ENCODE data around the gene RASD1.

DNA sequence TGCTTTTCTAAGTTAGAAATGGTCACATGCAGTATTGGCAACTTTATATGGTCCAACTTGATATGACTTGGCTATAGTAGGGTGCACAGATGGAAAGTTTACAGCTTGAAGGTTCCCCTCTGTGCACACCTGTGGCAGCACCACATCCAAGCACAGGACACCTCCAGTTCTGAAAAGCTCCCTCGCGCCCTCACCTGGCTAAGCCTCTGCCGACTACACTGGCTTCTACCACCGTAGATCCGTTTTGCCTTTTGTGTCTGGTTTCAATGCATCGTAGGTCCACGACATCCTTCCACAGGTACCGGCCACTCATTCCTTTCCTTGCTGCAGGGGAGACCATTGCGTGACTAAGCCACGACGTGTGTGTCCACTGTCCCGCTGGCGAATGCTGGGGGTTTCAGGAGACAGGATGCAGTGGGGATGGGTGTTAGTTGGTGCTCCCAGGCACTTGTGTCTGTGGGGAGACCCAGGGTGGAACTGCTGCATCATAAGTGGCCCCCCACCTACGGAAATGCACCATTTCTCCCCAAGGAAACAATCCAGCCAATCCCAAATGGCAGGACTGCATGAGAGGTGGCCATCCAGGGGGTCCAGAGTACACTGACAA lies 4.9 kb upstream of the RASD1 start:
- TF ChIP-seq, protein P1, sequence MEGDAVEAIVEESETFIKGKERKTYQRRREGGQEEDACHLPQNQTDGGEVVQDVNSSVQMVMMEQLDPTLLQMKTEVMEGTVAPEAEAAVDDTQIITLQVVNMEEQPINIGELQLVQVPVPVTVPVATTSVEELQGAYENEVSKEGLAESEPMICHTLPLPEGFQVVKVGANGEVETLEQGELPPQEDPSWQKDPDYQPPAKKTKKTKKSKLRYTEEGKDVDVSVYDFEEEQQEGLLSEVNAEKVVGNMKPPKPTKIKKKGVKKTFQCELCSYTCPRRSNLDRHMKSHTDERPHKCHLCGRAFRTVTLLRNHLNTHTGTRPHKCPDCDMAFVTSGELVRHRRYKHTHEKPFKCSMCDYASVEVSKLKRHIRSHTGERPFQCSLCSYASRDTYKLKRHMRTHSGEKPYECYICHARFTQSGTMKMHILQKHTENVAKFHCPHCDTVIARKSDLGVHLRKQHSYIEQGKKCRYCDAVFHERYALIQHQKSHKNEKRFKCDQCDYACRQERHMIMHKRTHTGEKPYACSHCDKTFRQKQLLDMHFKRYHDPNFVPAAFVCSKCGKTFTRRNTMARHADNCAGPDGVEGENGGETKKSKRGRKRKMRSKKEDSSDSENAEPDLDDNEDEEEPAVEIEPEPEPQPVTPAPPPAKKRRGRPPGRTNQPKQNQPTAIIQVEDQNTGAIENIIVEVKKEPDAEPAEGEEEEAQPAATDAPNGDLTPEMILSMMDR (IDR thresholded peaks at IDR 0.05) = peak in 1 of 4 donors; percentile 45
- TF ChIP-seq POLR2A (IDR thresholded peaks at IDR 0.05) = no peak
